Measurements from ENCODE around the gene TGFBR2. TPM values are rescaled to one million over a fixed set of nuclear protein-coding genes. Genes with fewer than 3 reads are reported as not detected.

TGFBR2 gene
- polyA plus RNA-seq, 1 of the 3 experiments (the other 2 are of a cell fraction): 48.3 TPM

DNA sequence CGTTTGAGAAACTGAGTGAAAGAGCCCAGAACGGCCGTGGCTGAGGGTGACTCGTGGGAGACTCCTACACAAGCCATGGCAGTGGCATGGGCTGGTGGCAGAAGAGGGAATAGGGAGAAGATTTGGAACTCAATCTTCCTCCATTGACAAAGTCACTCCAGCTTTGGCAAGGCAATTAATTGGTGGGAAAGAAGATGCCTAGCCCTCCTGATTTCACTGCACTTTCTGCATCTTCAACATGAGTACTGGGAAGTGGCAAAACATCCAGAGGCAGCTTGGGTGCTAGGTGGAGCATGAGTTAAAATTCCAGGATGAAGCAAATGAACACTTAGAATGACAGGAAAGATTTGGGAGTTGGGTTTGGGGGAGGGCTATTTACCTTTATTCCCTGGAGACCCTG, 1.4 kb upstream of the TGFBR2 start:
- H3K4me3 ChIP-seq (ENCODE audit: low read depth in 2 of 2, low read length in 1 of 2): no peak overlapping the region
- peaks cover 4 to 15% of the 10 kb centered on the region in 2 experiments; a peak in 3 of 4 replicates for H3K4me1 ChIP-seq (ENCODE audit: control insufficient read depth in 1 of 2, insufficient read depth in 2 of 2, low read depth in 1 of 2, low read length in 1 of 2)
- POLR2A ChIA-PET: no interaction called here
- H3K79me2 ChIP-seq (ENCODE audit: insufficient read depth): peaks cover 34% of the 10 kb centered on the region
- DNase-seq: no peak
- WGBS (ENCODE audit: low lambda C conversion rate): 85% methylated on average over 4 of the region's 4 CpGs
- H3K9me2 ChIP-seq: no peaks in the 10 kb centered on the region
- no peak overlapping the region for H3K4me2 ChIP-seq
- no peaks in the 10 kb centered on the region for H3K36me3 ChIP-seq (replicated peaks in 1 of 2; ENCODE audit: control insufficient read depth in 1 of 2, insufficient read depth in 2 of 2, low read length in 1 of 2)
- CTCF ChIA-PET: interaction anchor here (0.9 to 1.6 kb wide), 2 partner anchors 15 to 88 kb away, joined by 3 to 4 read pairs; no protein-coding TSS in a partner anchor
- peaks cover 11% of the 10 kb centered on the region for H3F3A ChIP-seq (replicated peaks; ENCODE audit: insufficient read depth)
- H3K27ac ChIP-seq (ENCODE audit: low read depth in 2 of 2, low read length in 1 of 2): no peak overlapping the region
- TF ChIP-seq, protein P1, sequence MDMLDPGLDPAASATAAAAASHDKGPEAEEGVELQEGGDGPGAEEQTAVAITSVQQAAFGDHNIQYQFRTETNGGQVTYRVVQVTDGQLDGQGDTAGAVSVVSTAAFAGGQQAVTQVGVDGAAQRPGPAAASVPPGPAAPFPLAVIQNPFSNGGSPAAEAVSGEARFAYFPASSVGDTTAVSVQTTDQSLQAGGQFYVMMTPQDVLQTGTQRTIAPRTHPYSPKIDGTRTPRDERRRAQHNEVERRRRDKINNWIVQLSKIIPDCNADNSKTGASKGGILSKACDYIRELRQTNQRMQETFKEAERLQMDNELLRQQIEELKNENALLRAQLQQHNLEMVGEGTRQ (IDR thresholded peaks at IDR 0.05; ENCODE audit: borderline replicate concordance, low read depth, low read length): no peak
- TF ChIP-seq FOSL2 (IDR thresholded peaks at IDR 0.05; ENCODE audit: borderline replicate concordance, low read depth) (no peak), RAD21 (IDR thresholded peaks at IDR 0.05; ENCODE audit: low read length) (no peak), MEF2A (IDR thresholded peaks at IDR 0.05; ENCODE audit: borderline replicate concordance, low read depth) (no peak), NFIC (IDR thresholded peaks at IDR 0.05; ENCODE audit: borderline replicate concordance) (no peak), EZH2phosphoT487 (IDR thresholded peaks at IDR 0.05; ENCODE audit: borderline replicate concordance, low read depth) (no peak), TCF12 (IDR thresholded peaks at IDR 0.05) (no peak), FOXM1 (IDR thresholded peaks at IDR 0.05; ENCODE audit: low read depth) (no peak), CHD2 (IDR thresholded peaks at IDR 0.05; ENCODE audit: low read length, partially characterized antibody) (no peak), RFX5 (IDR thresholded peaks at IDR 0.05; ENCODE audit: low read length) (no peak)
- TF ChIP-seq, protein P2, sequence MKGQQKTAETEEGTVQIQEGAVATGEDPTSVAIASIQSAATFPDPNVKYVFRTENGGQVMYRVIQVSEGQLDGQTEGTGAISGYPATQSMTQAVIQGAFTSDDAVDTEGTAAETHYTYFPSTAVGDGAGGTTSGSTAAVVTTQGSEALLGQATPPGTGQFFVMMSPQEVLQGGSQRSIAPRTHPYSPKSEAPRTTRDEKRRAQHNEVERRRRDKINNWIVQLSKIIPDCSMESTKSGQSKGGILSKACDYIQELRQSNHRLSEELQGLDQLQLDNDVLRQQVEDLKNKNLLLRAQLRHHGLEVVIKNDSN (IDR thresholded peaks at IDR 0.05; ENCODE audit: borderline replicate concordance, low read depth): no peak
- TF ChIP-seq, protein P3, sequence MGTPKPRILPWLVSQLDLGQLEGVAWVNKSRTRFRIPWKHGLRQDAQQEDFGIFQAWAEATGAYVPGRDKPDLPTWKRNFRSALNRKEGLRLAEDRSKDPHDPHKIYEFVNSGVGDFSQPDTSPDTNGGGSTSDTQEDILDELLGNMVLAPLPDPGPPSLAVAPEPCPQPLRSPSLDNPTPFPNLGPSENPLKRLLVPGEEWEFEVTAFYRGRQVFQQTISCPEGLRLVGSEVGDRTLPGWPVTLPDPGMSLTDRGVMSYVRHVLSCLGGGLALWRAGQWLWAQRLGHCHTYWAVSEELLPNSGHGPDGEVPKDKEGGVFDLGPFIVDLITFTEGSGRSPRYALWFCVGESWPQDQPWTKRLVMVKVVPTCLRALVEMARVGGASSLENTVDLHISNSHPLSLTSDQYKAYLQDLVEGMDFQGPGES (IDR thresholded peaks at IDR 0.05; ENCODE audit: low read depth, low read length): no peak
- 0 out of 2 replicates have a peak, but pooled peaks cover under 1% of the 10 kb centered on the region for H4K20me1 ChIP-seq (ENCODE audit: insufficient read depth)
- no peaks in the 10 kb centered on the region for H3K9me3 ChIP-seq
- H3K27me3 ChIP-seq (ENCODE audit: insufficient read depth): no peaks in the 10 kb centered on the region
- H3K9ac ChIP-seq: no peak overlapping the region
- H2AFZ ChIP-seq (ENCODE audit: low read depth): no peak overlapping the region

DNA sequence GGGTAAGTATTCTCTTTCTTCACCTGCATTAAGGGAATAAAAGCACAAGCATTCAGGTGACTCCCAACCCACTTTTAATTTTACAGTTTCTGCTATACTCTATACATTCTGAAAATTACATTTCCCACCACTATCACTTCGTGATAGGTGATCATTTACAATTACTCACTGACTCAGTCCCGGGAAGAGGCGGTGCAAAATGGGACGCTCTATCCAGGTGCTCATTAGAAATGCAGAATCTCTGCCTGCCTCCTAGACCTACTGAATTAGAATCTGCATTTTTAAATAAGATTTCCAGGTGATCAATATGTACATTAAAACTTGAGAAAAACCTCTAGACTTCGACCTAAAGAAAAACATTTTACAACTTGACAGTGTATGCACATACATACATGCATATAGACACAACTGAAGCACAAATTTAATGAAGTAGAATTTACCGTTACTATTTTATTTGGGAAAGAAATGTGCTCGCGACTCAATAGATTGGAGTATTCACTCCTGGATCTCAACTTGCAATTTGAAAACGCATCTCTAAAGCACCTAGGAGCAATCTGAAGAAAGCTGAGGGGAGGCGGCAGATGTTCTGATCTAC, 598 bp upstream of the TGFBR2 start:
- Histone ChIP-seq H3K36me3 (replicated peaks in 1 of 2; ENCODE audit: control insufficient read depth in 1 of 2, insufficient read depth in 2 of 2, low read length in 1 of 2) (peaks cover 0 to 2% of the 10 kb centered on the region in 2 experiments), H3K4me3 (ENCODE audit: low read depth in 2 of 2, low read length in 1 of 2) (peak overlapping the region; percentile 88 to 94), H4K20me1 (ENCODE audit: insufficient read depth) (0 out of 2 replicates have a peak, but pooled peaks cover 8% of the 10 kb centered on the region), H3K4me1 (ENCODE audit: control insufficient read depth in 1 of 2, insufficient read depth in 2 of 2, low read depth in 1 of 2, low read length in 1 of 2) (peaks cover 4 to 22% of the 10 kb centered on the region in 2 experiments; a peak in 3 of 4 replicates), H3F3A (replicated peaks; ENCODE audit: insufficient read depth) (peaks cover 19% of the 10 kb centered on the region), H3K4me2 (peak overlapping the region; percentile 87; the same call in 1 of the 2 replicates), H3K79me2 (ENCODE audit: insufficient read depth) (peaks cover 42% of the 10 kb centered on the region), H3K27ac (ENCODE audit: low read depth in 2 of 2, low read length in 1 of 2) (peak overlapping the region; percentile 34 to 83; a peak in 3 of 4 replicates), H3K9ac (peak overlapping the region; percentile 92; the same call in 1 of the 2 replicates), H3K9me2 (no peaks in the 10 kb centered on the region), H3K9me3 (no peaks in the 10 kb centered on the region), H2AFZ (ENCODE audit: low read depth) (peak overlapping the region; percentile 27; the same call in 1 of the 2 replicates), H3K27me3 (ENCODE audit: insufficient read depth) (no peaks in the 10 kb centered on the region)
- 54% methylated on average over 10 of the region's 10 CpGs for WGBS (ENCODE audit: low lambda C conversion rate)
- ChIA-PET CTCF (interaction anchor here (0.7 to 1.4 kb wide), 4 partner anchors 11 to 180 kb away, joined by 3 to 4 read pairs (median 3); no protein-coding TSS in a partner anchor), POLR2A (no interaction called here)
- no peak for DNase-seq
- no peak for TF ChIP-seq GATA2 (CRISPR knock-in tag; IDR thresholded peaks at IDR 0.05)
- TF ChIP-seq MXI1 (IDR thresholded peaks at IDR 0.05; ENCODE audit: low read depth, low read length): no peak
- no peak for TF ChIP-seq FOSL2 (IDR thresholded peaks at IDR 0.05; ENCODE audit: borderline replicate concordance, low read depth)
- no peak for TF ChIP-seq SIN3A (IDR thresholded peaks at IDR 0.05; ENCODE audit: borderline replicate concordance, low read depth, low read length)
- no peak for TF ChIP-seq EP300 (IDR thresholded peaks at IDR 0.05; ENCODE audit: borderline replicate concordance in 1 of 2, low read depth in 1 of 2, low read length in 1 of 2)
- TF ChIP-seq, protein P4, sequence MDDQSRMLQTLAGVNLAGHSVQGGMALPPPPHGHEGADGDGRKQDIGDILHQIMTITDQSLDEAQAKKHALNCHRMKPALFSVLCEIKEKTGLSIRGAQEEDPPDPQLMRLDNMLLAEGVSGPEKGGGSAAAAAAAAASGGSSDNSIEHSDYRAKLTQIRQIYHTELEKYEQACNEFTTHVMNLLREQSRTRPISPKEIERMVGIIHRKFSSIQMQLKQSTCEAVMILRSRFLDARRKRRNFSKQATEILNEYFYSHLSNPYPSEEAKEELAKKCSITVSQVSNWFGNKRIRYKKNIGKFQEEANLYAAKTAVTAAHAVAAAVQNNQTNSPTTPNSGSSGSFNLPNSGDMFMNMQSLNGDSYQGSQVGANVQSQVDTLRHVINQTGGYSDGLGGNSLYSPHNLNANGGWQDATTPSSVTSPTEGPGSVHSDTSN (IDR thresholded peaks at IDR 0.05): no peak
